ENCODE results near the gene SGTA.

DNA sequence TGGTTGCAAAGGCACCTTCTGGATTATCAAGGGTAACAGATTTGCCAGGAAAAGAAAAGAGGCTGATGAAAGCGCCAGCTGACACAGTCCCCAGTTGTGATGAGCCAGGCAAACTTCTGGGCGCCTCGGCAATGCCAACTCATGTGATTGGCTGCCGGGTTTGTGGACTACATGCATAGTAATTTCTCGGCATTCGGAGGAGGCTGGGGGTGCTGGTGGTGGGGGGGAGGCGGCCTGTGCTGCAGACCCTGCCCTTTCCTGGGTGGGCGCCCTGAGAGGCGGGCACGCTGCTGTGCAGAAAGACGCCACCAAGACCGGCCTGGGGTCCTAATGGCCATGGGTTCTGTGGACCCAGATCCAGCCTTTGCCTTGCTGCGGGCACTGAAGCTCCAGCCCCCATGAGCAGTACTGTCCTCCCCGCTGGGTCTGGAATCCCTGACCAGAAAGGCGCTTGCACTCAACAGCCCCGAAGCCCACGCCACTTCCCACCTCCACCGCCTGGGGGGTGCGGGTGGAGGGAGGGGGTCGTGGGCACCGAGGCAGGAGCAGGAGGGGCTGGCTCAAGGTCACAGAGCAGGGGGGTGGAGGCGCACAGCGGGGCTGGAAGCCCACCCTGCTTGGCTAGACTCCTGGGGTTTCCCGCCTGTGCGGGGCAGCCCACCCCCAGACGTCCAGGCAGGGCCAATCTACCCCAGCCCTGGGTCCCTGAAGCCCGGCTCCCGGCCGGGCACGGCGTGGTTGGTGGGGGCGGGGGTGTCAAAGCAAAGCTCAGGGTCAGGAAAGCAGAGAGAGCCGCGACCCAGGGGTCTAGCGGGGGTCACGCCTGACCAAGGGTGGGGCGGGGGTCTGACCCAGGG is 62.9 kb downstream of the SGTA start:
- TF ChIP-seq POLR2AphosphoS5 (IDR thresholded peaks at IDR 0.05; ENCODE audit: low read depth, low read length) (no peak), TAF1 (CRISPR knock-in tag; IDR thresholded peaks at IDR 0.05) (no peak), ZNF747 (CRISPR knock-in tag; IDR thresholded peaks at IDR 0.05; ENCODE audit: borderline replicate concordance) (no peak), DNMT1 (CRISPR knock-in tag; IDR thresholded peaks at IDR 0.05) (no peak)

All from HepG2 (cell line).